Body of pancreas (tissue), 4 donors: ENCODE results near the gene ZFP36L2. TPM values are rescaled to one million over a fixed set of nuclear protein-coding genes. Genes with fewer than 3 reads are reported as not detected.

Source experiments
- ATAC-seq: fragments of 150-250 bp; one replicate; pipeline ENCODE4 v1.9.1; 2016
- DNase-seq, 4 donors: peaks; one replicate each; pipeline ENCODE4 v3.0.0-alpha.2; 2019
- H3K27ac ChIP-seq, 4 donors: fragments of 200-600 bp; sonication (generic); 1 replicate in 3 of 4; 2 replicates in 1 of 4; pipeline versions ENCODE4 v1.5.1 to v1.6.1; 2016 to 2019; ENCODE audit warnings: mild to moderate bottlenecking in 1 of 4, mixed read lengths in 1 of 4, moderate library complexity in 1 of 4
- H3K27me3 ChIP-seq, 2 donors: fragments of 200-600 bp; sonication (generic); one replicate each; pipeline ENCODE4 v1.6.0; 2016; ENCODE audit warnings: mild to moderate bottlenecking in 1 of 2
- H3K36me3 ChIP-seq, 2 donors: fragments of 200-600 bp; sonication (generic); replicated peaks in 1 of 2; 2 replicates each; pipeline ENCODE4 v1.5.1; 2016; ENCODE audit warnings: low read depth in 2 of 2; ENCODE audit not compliant: insufficient read depth in 1 of 2
- H3K4me1 ChIP-seq: fragments of 200-600 bp; sonication (generic); one replicate; pipeline ENCODE4 v1.6.0; 2016
- H3K4me3 ChIP-seq, 2 donors: fragments of 200-600 bp; sonication (generic); 1 replicate in 1 of 2; 2 replicates in 1 of 2; pipeline ENCODE4 v1.5.1; 2016 to 2019
- H3K9me3 ChIP-seq, 3 donors: fragments of 200-600 bp; sonication (generic); 1 replicate in 2 of 3; 2 replicates in 1 of 3; pipeline ENCODE4 v1.5.1; 2016
- POLR2A ChIP-seq, 3 donors: fragments of 450-650 bp; IDR thresholded peaks; one replicate each; pipeline ENCODE4 v1.6.1; 2016; ENCODE audit warnings: antibody characterized with exemption in 3 of 3, mild to moderate bottlenecking in 2 of 3
- WGBS, 2 donors: methylation state at CpG; one replicate each; pipeline ENCODE4 v1.1.5; 2017; 5-methylcytosine and 5-hydroxymethylcytosine counted together
- intact Hi-C: fragments of 100-400 bp; cut with DNase I; formaldehyde crosslinking; loops from one replicate; pipeline ENCODE4 v1.15.1; 2023
- total RNA-seq, 2 donors: library from RNA; depleted of rRNA; stranded (reverse); fragments of >200 nt; gene quantifications; one replicate each; pipeline ENCODE4 v1.1.0, GENCODE V29; 2016
- TF ChIP-seq, protein P1 (sequence below), 7 experiments: fragments of 450-650 bp in 4 of 7; fragments of 200-600 bp in 3 of 7; sonication (generic) in 3 of 7; IDR thresholded peaks; one replicate each; pipeline ENCODE4 v1.5.1; 2016 to 2019; ENCODE audit warnings: antibody characterized with exemption in 7 of 7

ZFP36L2 gene
- total RNA-seq, 2 donors from 2014 or later: 57.1 to 116 TPM

DNA sequence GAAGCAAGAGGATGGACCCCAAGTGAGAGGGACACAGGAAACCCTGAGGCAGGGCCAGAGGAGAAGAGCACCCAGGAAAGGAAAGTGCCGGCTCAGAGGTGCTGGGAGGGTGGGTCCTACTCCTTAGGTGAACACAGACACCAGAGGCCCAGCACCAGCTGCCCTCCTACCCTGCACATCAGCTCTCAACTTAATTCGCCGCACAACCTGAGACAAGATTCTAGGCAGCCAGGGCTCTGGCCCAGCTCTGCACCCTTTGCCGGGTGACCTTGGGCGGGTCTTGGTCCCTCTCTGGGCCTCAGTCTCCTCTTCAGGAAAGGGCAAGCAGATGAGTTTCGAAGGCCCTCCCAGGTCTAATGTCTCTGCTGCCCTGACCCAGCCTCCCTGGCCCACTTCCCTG, 28.1 kb downstream of the ZFP36L2 start:
- WGBS, 2 donors: 97 to 100% methylated on average over 3 to 6 of the region's 6 CpGs
- peaks cover 36% of the 10 kb centered on the region for H3K4me1 ChIP-seq
- no peaks in the 10 kb centered on the region for H3K27me3 ChIP-seq
- no peaks in the 10 kb centered on the region for H3K9me3 ChIP-seq
- DNase-seq: no peak
- ATAC-seq: no peak
- TF ChIP-seq, protein P1, sequence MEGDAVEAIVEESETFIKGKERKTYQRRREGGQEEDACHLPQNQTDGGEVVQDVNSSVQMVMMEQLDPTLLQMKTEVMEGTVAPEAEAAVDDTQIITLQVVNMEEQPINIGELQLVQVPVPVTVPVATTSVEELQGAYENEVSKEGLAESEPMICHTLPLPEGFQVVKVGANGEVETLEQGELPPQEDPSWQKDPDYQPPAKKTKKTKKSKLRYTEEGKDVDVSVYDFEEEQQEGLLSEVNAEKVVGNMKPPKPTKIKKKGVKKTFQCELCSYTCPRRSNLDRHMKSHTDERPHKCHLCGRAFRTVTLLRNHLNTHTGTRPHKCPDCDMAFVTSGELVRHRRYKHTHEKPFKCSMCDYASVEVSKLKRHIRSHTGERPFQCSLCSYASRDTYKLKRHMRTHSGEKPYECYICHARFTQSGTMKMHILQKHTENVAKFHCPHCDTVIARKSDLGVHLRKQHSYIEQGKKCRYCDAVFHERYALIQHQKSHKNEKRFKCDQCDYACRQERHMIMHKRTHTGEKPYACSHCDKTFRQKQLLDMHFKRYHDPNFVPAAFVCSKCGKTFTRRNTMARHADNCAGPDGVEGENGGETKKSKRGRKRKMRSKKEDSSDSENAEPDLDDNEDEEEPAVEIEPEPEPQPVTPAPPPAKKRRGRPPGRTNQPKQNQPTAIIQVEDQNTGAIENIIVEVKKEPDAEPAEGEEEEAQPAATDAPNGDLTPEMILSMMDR (IDR thresholded peaks at IDR 0.05): no peak
- no peak for TF ChIP-seq POLR2A (IDR thresholded peaks at IDR 0.05)
- H3K4me3 ChIP-seq: no peak overlapping the region
- no peaks in the 10 kb centered on the region for H3K36me3 ChIP-seq
- no peak overlapping the region for H3K27ac ChIP-seq
- intact Hi-C loops: no loop called here

DNA sequence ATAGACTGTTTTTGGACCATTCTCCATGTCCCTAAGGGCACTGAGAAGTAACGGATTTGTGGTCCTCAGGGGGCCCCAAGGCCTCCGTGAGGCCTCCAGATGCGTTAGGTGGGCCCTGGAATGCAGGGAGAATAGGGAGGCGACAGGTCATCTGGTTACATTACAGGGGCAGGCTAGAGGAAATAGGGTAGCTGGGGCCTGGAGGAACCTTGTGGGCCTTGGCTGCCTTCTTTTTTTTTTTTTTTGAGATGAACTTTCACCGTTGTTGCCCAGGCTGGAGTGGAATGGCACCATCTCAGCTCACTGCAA, 28.9 kb downstream of the ZFP36L2 start:
- DNase-seq (no peak), ATAC-seq (no peak)
- H3K36me3 ChIP-seq: no peaks in the 10 kb centered on the region
- WGBS, 2 donors: 86 to 96% methylated on average over 5 of the region's 5 CpGs
- no peaks in the 10 kb centered on the region for H3K27me3 ChIP-seq
- no peak overlapping the region for H3K27ac ChIP-seq
- TF ChIP-seq POLR2A (IDR thresholded peaks at IDR 0.05): no peak
- intact Hi-C loops: no loop called here
- H3K4me3 ChIP-seq: no peak overlapping the region
- no peaks in the 10 kb centered on the region for H3K9me3 ChIP-seq
- H3K4me1 ChIP-seq: peaks cover 43% of the 10 kb centered on the region

DNA sequence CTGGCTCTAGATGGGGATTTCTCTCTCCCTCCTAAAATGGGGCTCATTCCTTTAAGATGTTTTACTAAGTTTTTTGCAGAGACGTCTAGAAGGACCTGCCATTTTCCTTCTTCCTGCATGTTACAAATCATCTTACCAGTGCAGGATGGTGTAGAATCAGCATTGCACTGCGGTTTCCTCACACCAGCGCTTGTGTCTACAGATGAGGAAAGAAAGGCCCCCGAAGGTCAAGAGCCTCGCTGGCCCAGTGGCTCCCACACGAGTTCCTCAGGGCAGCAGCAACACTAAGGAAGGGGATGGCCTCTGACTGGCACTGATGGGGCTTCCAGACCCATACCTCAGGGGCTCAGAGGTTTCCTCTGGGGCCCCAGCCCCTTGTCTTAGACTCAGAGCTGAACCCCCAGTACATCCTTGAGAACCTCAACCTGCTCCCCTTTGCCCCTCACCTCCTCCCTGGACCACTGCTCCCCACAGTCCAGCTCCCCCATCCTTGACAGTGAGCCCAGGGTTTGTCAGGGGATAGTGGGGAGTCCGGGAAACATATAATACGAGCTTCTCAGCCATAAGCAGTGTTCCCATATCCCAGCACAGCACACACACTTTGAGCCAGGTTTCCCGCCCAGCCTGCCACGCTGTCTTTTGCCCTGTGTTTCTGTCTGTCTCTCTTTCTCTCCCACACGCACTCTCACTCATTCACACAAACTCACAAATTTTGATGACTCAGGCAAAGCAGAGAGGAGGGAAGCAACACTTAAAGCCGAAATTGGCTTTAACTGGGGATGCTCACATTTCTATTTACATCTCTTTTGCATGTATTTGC, 29.4 kb downstream of the ZFP36L2 start:
- peaks cover 49% of the 10 kb centered on the region for H3K4me1 ChIP-seq
- H3K9me3 ChIP-seq: no peaks in the 10 kb centered on the region
- H3K27me3 ChIP-seq: no peaks in the 10 kb centered on the region
- no peaks in the 10 kb centered on the region for H3K36me3 ChIP-seq
- intact Hi-C loops: no loop called here
- no peak overlapping the region for H3K4me3 ChIP-seq
- WGBS, 2 donors: 80 to 82% methylated on average over 12 of the region's 12 CpGs
- no peak for TF ChIP-seq POLR2A (IDR thresholded peaks at IDR 0.05)
- TF ChIP-seq, protein P1 (IDR thresholded peaks at IDR 0.05): no peak
- ATAC-seq (no peak), DNase-seq (no peak)
- H3K27ac ChIP-seq: no peak overlapping the region

DNA sequence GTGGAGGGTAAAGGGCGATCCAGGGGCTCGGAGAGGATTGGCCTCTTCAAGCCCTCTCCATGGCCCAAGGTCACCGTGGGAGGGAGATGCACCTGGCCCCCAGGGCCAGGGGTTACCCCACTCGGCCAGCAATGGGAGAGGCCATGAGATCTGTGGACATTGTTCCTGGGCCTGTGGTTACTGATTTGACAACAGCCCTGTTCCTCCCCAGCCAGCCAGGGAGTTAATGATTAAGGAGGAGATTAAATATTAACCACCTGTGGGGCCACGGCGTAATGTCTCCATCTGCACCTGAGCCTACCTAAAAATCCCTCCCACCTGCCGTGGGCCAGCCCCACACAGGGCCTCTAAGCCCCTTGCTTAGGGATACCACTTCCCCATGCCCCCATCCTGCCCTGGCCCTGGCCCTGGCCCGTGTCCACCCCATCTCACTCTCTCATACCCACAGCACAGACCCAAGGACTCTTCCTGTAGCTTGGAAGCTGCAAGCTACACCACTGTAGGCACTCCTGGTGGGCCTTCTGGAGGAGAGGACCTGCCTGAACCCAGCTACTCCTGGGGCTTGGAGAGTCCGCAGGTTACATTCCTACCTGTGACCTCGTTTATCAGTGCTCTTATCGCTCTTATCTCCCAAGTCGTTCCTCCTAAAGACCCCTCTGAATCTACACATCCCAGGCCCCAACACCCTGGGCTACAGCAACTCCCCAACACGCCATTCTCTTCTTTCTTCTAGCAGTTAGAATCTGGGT, 32.1 kb downstream of the ZFP36L2 start:
- WGBS, 2 donors: 16 to 19% methylated on average over 13 of the region's 13 CpGs
- DNase-seq (peak; percentile 83 to 91 (median 88)), ATAC-seq (peak; percentile 91)
- H3K9me3 ChIP-seq: no peaks in the 10 kb centered on the region
- no peak overlapping the region for H3K4me3 ChIP-seq
- intact Hi-C loops: no loop called here
- TF ChIP-seq, protein P1 (IDR thresholded peaks at IDR 0.05): no peak
- TF ChIP-seq POLR2A (IDR thresholded peaks at IDR 0.05): peak in 2 of 3 donors; percentile 19 to 48
- H3K27ac ChIP-seq: peak overlapping the region; percentile 91 to 94 (median 94)
- no peaks in the 10 kb centered on the region for H3K27me3 ChIP-seq
- no peaks in the 10 kb centered on the region for H3K36me3 ChIP-seq
- H3K4me1 ChIP-seq: peaks cover 43% of the 10 kb centered on the region

DNA sequence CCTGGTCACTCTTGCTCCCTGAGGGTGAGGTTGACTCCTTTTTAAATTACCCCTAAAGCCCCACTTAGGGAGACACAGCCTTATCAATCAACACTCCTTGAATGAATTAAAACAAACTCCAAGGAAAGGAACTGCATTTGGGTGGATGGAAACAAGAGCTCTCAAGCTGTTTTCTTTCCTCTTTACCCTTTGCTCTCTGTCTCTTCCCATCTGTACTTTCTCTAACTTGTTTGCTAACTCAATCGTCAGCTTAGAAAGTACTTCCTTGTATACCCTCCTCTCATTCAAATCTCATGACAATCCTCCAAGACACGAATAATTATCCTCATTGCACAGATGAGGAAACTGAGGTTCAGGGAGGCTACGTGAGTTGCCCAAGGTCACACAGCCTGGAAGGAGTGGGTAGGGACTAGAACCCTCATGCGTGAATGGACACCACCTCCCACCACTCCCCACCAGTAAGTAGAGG, 32.7 kb downstream of the ZFP36L2 start:
- Histone ChIP-seq H3K27me3 (no peaks in the 10 kb centered on the region), H3K4me3 (no peak overlapping the region), H3K27ac (peak overlapping the region; percentile 91 to 94 (median 94)), H3K9me3 (no peaks in the 10 kb centered on the region), H3K36me3 (no peaks in the 10 kb centered on the region), H3K4me1 (peaks cover 41% of the 10 kb centered on the region)
- intact Hi-C loops: no loop called here
- ATAC-seq: peak; percentile 37
- WGBS, 2 donors: 9 to 19% methylated on average over 4 of the region's 4 CpGs
- no peak for TF ChIP-seq POLR2A (IDR thresholded peaks at IDR 0.05)
- TF ChIP-seq, protein P1 (IDR thresholded peaks at IDR 0.05): no peak
- no peak for DNase-seq
